ENCODE data around the gene GNS. TPM values are rescaled to one million over a fixed set of nuclear protein-coding genes. Genes with fewer than 3 reads are reported as not detected.
"Not testable (repeated sequence)": the region's sequence is repeated elsewhere in the genome, so short reads cannot be mapped to it uniquely, and the experiment has no call there.

GNS gene
- total RNA-seq, 1 donor from 2014 or later = 97.2 TPM

GRCh38 chr12:64691795-64692583, 67.2 kb downstream of the GNS start:
- intact Hi-C loops (cut with micrococcal nuclease) = no loop called here
- Histone ChIP-seq H3K4me3 (no peak overlapping the region), H3K4me1 (peaks cover 66% of the 10 kb centered on the region), H3K9me3 (replicated peaks) (no peaks in the 10 kb centered on the region), H3K36me3 (peaks cover 26% of the 10 kb centered on the region), H3K27me3 (ENCODE audit: low read depth) (no peaks in the 10 kb centered on the region), H3K27ac (replicated peaks) (peak overlapping the region; percentile 7)
- no peak for DNase-seq
- TF ChIP-seq, protein P1, sequence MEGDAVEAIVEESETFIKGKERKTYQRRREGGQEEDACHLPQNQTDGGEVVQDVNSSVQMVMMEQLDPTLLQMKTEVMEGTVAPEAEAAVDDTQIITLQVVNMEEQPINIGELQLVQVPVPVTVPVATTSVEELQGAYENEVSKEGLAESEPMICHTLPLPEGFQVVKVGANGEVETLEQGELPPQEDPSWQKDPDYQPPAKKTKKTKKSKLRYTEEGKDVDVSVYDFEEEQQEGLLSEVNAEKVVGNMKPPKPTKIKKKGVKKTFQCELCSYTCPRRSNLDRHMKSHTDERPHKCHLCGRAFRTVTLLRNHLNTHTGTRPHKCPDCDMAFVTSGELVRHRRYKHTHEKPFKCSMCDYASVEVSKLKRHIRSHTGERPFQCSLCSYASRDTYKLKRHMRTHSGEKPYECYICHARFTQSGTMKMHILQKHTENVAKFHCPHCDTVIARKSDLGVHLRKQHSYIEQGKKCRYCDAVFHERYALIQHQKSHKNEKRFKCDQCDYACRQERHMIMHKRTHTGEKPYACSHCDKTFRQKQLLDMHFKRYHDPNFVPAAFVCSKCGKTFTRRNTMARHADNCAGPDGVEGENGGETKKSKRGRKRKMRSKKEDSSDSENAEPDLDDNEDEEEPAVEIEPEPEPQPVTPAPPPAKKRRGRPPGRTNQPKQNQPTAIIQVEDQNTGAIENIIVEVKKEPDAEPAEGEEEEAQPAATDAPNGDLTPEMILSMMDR (IDR thresholded peaks at IDR 0.05; ENCODE audit: borderline replicate concordance) = no peak

GRCh38 chr12:64691227-64691794, 67.9 kb downstream of the GNS start:
- intact Hi-C loops (cut with micrococcal nuclease) = no loop called here
- H3K4me1 ChIP-seq = peaks cover 61% of the 10 kb centered on the region

DNA sequence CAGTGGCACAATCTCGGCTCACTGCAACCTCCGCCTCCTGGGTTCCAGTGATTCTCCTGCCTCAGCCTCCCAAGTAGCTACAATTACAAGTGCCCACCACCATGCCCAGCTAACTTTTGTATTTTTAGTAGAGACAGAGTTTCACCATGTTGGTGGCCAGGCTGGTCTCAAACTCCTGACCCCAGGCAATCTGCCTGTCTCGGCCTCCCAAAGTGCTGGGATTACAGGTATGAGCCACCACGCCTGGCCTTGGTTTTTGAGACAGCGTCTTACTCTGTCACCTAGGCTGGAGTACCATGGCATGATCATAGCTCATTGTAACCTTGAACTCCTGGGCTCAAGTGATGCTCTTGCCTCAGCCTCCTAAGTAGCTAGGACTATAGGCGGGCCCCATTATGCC, 69.0 kb downstream of the GNS start:
- H3K9me3 ChIP-seq (replicated peaks); DNase-seq; H3K4me3 ChIP-seq; H3K27ac ChIP-seq (replicated peaks); H3K27me3 ChIP-seq (ENCODE audit: low read depth); intact Hi-C loops (cut with micrococcal nuclease): not testable (repeated sequence)
- Histone ChIP-seq H3K4me1 (peaks cover 51% of the 10 kb centered on the region), H3K36me3 (peaks cover 40% of the 10 kb centered on the region)

More at GRCh38 chr12:64691227-64691794, 67.9 kb downstream of the GNS start:
- Histone ChIP-seq H3K36me3 (peaks cover 33% of the 10 kb centered on the region), H3K4me3 (no peak overlapping the region), H3K27me3 (ENCODE audit: low read depth) (no peaks in the 10 kb centered on the region), H3K9me3 (replicated peaks) (no peaks in the 10 kb centered on the region), H3K27ac (replicated peaks) (peak overlapping the region; percentile 7)
- TF ChIP-seq, protein P1 (IDR thresholded peaks at IDR 0.05; ENCODE audit: borderline replicate concordance) = no peak
- DNase-seq = no peak

- DNase-seq = no peak
- H3K9me3 ChIP-seq (replicated peaks) = no peaks in the 10 kb centered on the region
- H3K4me1 ChIP-seq = peaks cover 53% of the 10 kb centered on the region
- peaks cover 38% of the 10 kb centered on the region for H3K36me3 ChIP-seq
- no peak overlapping the region for H3K4me3 ChIP-seq
- no peaks in the 10 kb centered on the region for H3K27me3 ChIP-seq (ENCODE audit: low read depth)
- TF ChIP-seq, protein P1 (IDR thresholded peaks at IDR 0.05; ENCODE audit: borderline replicate concordance) = no peak
- intact Hi-C loops (cut with micrococcal nuclease) = no loop called here
- peak overlapping the region; percentile 71 for H3K27ac ChIP-seq (replicated peaks)
Measured at GRCh38 chr12:64688715-64689114, 70.5 kb downstream of the GNS start.

- H3K9me3 ChIP-seq (replicated peaks) = no peaks in the 10 kb centered on the region
- peaks cover 38% of the 10 kb centered on the region for H3K36me3 ChIP-seq
- no peaks in the 10 kb centered on the region for H3K27me3 ChIP-seq (ENCODE audit: low read depth)
- peak overlapping the region; percentile 71 for H3K27ac ChIP-seq (replicated peaks)
- peaks cover 58% of the 10 kb centered on the region for H3K4me1 ChIP-seq
- TF ChIP-seq, protein P1 (IDR thresholded peaks at IDR 0.05; ENCODE audit: borderline replicate concordance) = no peak
- no peak for DNase-seq
- intact Hi-C loops (cut with micrococcal nuclease) = no loop called here
- no peak overlapping the region for H3K4me3 ChIP-seq
Measured at GRCh38 chr12:64688219-64688618, 71.0 kb downstream of the GNS start.

GRCh38 chr12:64687816-64688215, 71.4 kb downstream of the GNS start:
- intact Hi-C loops (cut with micrococcal nuclease) = no loop called here
- Histone ChIP-seq H3K27ac (replicated peaks) (peak overlapping the region; percentile 71), H3K36me3 (peaks cover 38% of the 10 kb centered on the region), H3K9me3 (replicated peaks) (no peaks in the 10 kb centered on the region), H3K27me3 (ENCODE audit: low read depth) (no peaks in the 10 kb centered on the region), H3K4me3 (no peak overlapping the region), H3K4me1 (peaks cover 62% of the 10 kb centered on the region)
- no peak for DNase-seq
- TF ChIP-seq, protein P1 (IDR thresholded peaks at IDR 0.05; ENCODE audit: borderline replicate concordance) = no peak

Measured in left ventricle myocardium inferior (tissue), 1 donor.